H9 (cell line): ENCODE results near the gene GPC6. TPM values are rescaled to one million over a fixed set of nuclear protein-coding genes. Genes with fewer than 3 reads are reported as not detected.
A peak's percentile ranks its signal among the peaks of the same experiment; 100 is the strongest.

Experiments
- DNase-seq: peaks from one replicate; pipeline ENCODE4 v3.0.0-alpha.2; 2017
- H2AFZ ChIP-seq: one replicate; pipeline ENCODE4 v1.6.1; 2013; ENCODE audit warnings: mild to moderate bottlenecking, low read length, control low read depth, moderate library complexity
- H2AK5ac ChIP-seq: 2 replicates; pipeline ENCODE4 v1.6.1; 2013; ENCODE audit warnings: low read length, control low read depth, mixed read lengths; ENCODE audit not compliant: insufficient read length
- H2BK120ac ChIP-seq: one replicate; pipeline ENCODE4 v1.6.1; 2013; ENCODE audit warnings: low read depth, mild to moderate bottlenecking, low read length, control low read depth, inconsistent platforms; ENCODE audit not compliant: poor library complexity, severe bottlenecking
- H2BK12ac ChIP-seq: 2 replicates; pipeline ENCODE4 v1.6.1; 2013; ENCODE audit warnings: low read length, control low read depth, mixed read lengths, low read depth; ENCODE audit not compliant: insufficient read length
- H2BK15ac ChIP-seq: 2 replicates; pipeline ENCODE4 v1.6.1; 2013; ENCODE audit warnings: low read depth, low read length, control low read depth
- H2BK20ac ChIP-seq: one replicate; pipeline ENCODE4 v1.6.1; 2013; ENCODE audit warnings: low read depth, mild to moderate bottlenecking, low read length, control low read depth, inconsistent platforms; ENCODE audit not compliant: poor library complexity, severe bottlenecking
- H2BK5ac ChIP-seq: 2 replicates; pipeline ENCODE4 v1.6.1; 2013; ENCODE audit warnings: low read length, control low read depth, mixed read lengths; ENCODE audit not compliant: insufficient read length
- H3K14ac ChIP-seq: 2 replicates; pipeline ENCODE4 v1.6.1; 2013; ENCODE audit warnings: low read length, control low read depth; ENCODE audit not compliant: insufficient read depth
- H3K18ac ChIP-seq: 2 replicates; pipeline ENCODE4 v1.6.1; 2013; ENCODE audit warnings: low read depth, mild to moderate bottlenecking, mixed read lengths, low read length, control low read depth; ENCODE audit not compliant: insufficient read length
- H3K23ac ChIP-seq: 2 replicates; pipeline ENCODE4 v1.6.1; 2013; ENCODE audit warnings: low read length, control low read depth, mixed read lengths, low read depth; ENCODE audit not compliant: insufficient read length
- H3K23me2 ChIP-seq: 2 replicates; pipeline ENCODE4 v1.6.1; 2013; ENCODE audit warnings: low read depth, mild to moderate bottlenecking, mixed read lengths, low read length, control low read depth; ENCODE audit not compliant: insufficient read length, poor library complexity, severe bottlenecking
- H3K27ac ChIP-seq: 2 replicates; pipeline ENCODE4 v1.5.1; 2013; ENCODE audit warnings: low read length, control low read depth, mixed read lengths, low read depth; ENCODE audit not compliant: insufficient read length
- H3K27me3 ChIP-seq: 2 replicates; pipeline ENCODE4 v1.6.1; 2013; ENCODE audit warnings: low read length, control low read depth, inconsistent platforms; ENCODE audit not compliant: insufficient read depth
- H3K4ac ChIP-seq: 2 replicates; pipeline ENCODE4 v1.6.1; 2013; ENCODE audit warnings: low read depth, mild to moderate bottlenecking, control low read depth, inconsistent platforms, low read length, moderate library complexity
- H3K4me1 ChIP-seq: 2 replicates; pipeline ENCODE4 v1.6.1; 2013; ENCODE audit warnings: low read length, control low read depth, inconsistent platforms; ENCODE audit not compliant: insufficient read depth
- H3K4me2 ChIP-seq: 2 replicates; pipeline ENCODE4 v1.6.1; 2013; ENCODE audit warnings: low read length, control low read depth, mixed read lengths; ENCODE audit not compliant: insufficient read length, insufficient read depth
- H3K56ac ChIP-seq: 2 replicates; pipeline ENCODE4 v1.6.1; 2013; ENCODE audit warnings: low read depth, mild to moderate bottlenecking, mixed read lengths, low read length, control low read depth; ENCODE audit not compliant: insufficient read length
- H3K79me1 ChIP-seq: 2 replicates; pipeline ENCODE4 v1.6.1; 2013; ENCODE audit warnings: low read depth, mild to moderate bottlenecking, moderate library complexity, low read length, control low read depth, inconsistent platforms; ENCODE audit not compliant: insufficient read depth, poor library complexity, severe bottlenecking
- H3K79me2 ChIP-seq: 2 replicates; pipeline ENCODE4 v1.6.1; 2013; ENCODE audit warnings: low read length, control low read depth, inconsistent platforms; ENCODE audit not compliant: insufficient read depth
- H3K9ac ChIP-seq: 2 replicates; pipeline ENCODE4 v1.6.1; 2013; ENCODE audit warnings: low read length, control low read depth, mixed read lengths; ENCODE audit not compliant: insufficient read length; ENCODE audit errors: extremely low read depth
- H3K9me3 ChIP-seq: one replicate; pipeline ENCODE4 v1.6.1; 2013; ENCODE audit warnings: low read depth, low read length, inconsistent platforms; ENCODE audit not compliant: control insufficient read depth
- H3T11ph ChIP-seq: one replicate; pipeline ENCODE4 v1.6.1; 2013; ENCODE audit warnings: mild to moderate bottlenecking, low read length, control low read depth, inconsistent platforms
- H4K20me1 ChIP-seq: one replicate; pipeline ENCODE4 v1.6.1; 2013; ENCODE audit not compliant: control insufficient read depth, insufficient read length, insufficient read depth
- H4K5ac ChIP-seq: 2 replicates; pipeline ENCODE4 v1.6.1; 2013; ENCODE audit warnings: low read depth, mild to moderate bottlenecking, mixed read lengths, low read length, control low read depth; ENCODE audit not compliant: insufficient read length
- H4K8ac ChIP-seq: replicated peaks from 2 replicates; pipeline ENCODE4 v1.6.1; 2013; ENCODE audit warnings: low read length, control low read depth, mixed read lengths, low read depth; ENCODE audit not compliant: insufficient read length
- H4K91ac ChIP-seq: 2 replicates; pipeline ENCODE4 v1.6.1; 2013; ENCODE audit warnings: low read depth, mild to moderate bottlenecking, moderate library complexity, mixed read lengths, low read length, control low read depth; ENCODE audit not compliant: insufficient read length
- H3K27ac Mint-ChIP-seq, 3 experiments: 2 replicates in 2 of 3; 3 replicates in 1 of 3; pipeline ENCODE4 v1.8.0; 2020 to 2021; ENCODE audit warnings: mixed read lengths in 3 of 3, mild to moderate bottlenecking in 1 of 3, moderate library complexity in 1 of 3
- H3K27me3 Mint-ChIP-seq: 2 replicates; pipeline ENCODE4 v1.8.0; 2021; ENCODE audit warnings: low read depth, mild to moderate bottlenecking, moderate library complexity, mixed read lengths
- H3K36me3 Mint-ChIP-seq, 3 experiments: 2 replicates in 2 of 3; 3 replicates in 1 of 3; pipeline ENCODE4 v1.8.0; 2020 to 2021; ENCODE audit warnings: low read depth in 3 of 3, mixed read lengths in 3 of 3; ENCODE audit not compliant: insufficient read depth in 1 of 3
- H3K4me1 Mint-ChIP-seq, 2 experiments: 2 replicates each; pipeline ENCODE4 v1.8.0; 2020; ENCODE audit warnings: mixed read lengths in 2 of 2
- H3K4me3 Mint-ChIP-seq, 2 experiments: 2 replicates in 1 of 2; 3 replicates in 1 of 2; pipeline ENCODE4 v1.8.0; 2020 to 2021; ENCODE audit warnings: mild to moderate bottlenecking in 2 of 2, mixed read lengths in 2 of 2, moderate library complexity in 1 of 2
- H3K9me3 Mint-ChIP-seq, 2 experiments: 2 replicates in 1 of 2; 3 replicates in 1 of 2; pipeline ENCODE4 v1.8.0; 2020; ENCODE audit warnings: mild to moderate bottlenecking in 2 of 2, mixed read lengths in 2 of 2, moderate library complexity in 1 of 2
- CTCF ChIP-seq: fragments of 200-600 bp; sonication (generic); conservative IDR thresholded peaks from 3 replicates; pipeline ENCODE4 v1.8.0; 2021; ENCODE audit warnings: antibody characterized with exemption, mild to moderate bottlenecking
- WGBS: extraction: QIAGEN DNeasy Blood & Tissue Kit; methylation state at CpG from one replicate; pipeline ENCODE4 v1.1.7; 2013; ENCODE audit warnings: missing lambda C conversion rate, low lambda C conversion rate, mixed read lengths; ENCODE audit not compliant: insufficient read length; ENCODE audit errors: extremely low coverage; 5-methylcytosine and 5-hydroxymethylcytosine counted together
- total RNA-seq: library from RNA; stranded (reverse); gene quantifications from 2 replicates; pipeline ENCODE4 v1.2.1, GENCODE V29; 2021

Gene GPC6
- total RNA-seq, 1 experiment from 2014 or later, result 15.6 TPM

GRCh38 chr13:93304134-93304533 lies 77.5 kb downstream of the GPC6 start:
- H3K4me1 Mint-ChIP-seq, result peaks cover 18 to 22% of the 10 kb centered on the region in 2 experiments
- TF ChIP-seq CTCF, result no peak
- Histone ChIP-seq H3K4ac (no peak overlapping the region), H4K8ac (no peak overlapping the region), H2BK5ac (no peak overlapping the region), H4K91ac (no peak overlapping the region), H3T11ph (no peak overlapping the region), H3K4me1 (peaks cover 3% of the 10 kb centered on the region; the same call in 1 of the 2 replicates), H3K23me2 (no peaks in the 10 kb centered on the region), H3K79me2 (no peaks in the 10 kb centered on the region), H3K9me3 (no peaks in the 10 kb centered on the region), H3K14ac (no peak overlapping the region), H3K79me1 (no peaks in the 10 kb centered on the region), H3K23ac (no peak overlapping the region), H2AFZ (no peak overlapping the region), H3K56ac (no peak overlapping the region), H3K27ac (peak overlapping the region; percentile 55), H2BK20ac (no peak overlapping the region), H3K18ac (no peak overlapping the region), H4K5ac (no peak overlapping the region), H2BK12ac (no peak overlapping the region), H2BK15ac (no peak overlapping the region), H2AK5ac (no peak overlapping the region), H4K20me1 (no peaks in the 10 kb centered on the region), H3K9ac (no peak overlapping the region), H2BK120ac (no peak overlapping the region), H3K4me2 (no peak overlapping the region), H3K27me3 (no peaks in the 10 kb centered on the region)
- H3K27ac Mint-ChIP-seq, result peak overlapping the region; percentile 20 to 92 (median 52); a peak in 6 of 7 replicates
- WGBS, result no CpG with 5 or more reads among the region's 5 CpGs
- no peak for DNase-seq
- H3K36me3 Mint-ChIP-seq, result peaks cover 0 to 2% (median 0%) of the 10 kb centered on the region in 3 experiments; a peak in 1 of 7 replicates
- no peaks in the 10 kb centered on the region; a peak in 1 of 5 replicates for H3K9me3 Mint-ChIP-seq
- no peak overlapping the region for H3K4me3 Mint-ChIP-seq
- no peaks in the 10 kb centered on the region for H3K27me3 Mint-ChIP-seq
